Stimulated activated naive CD8-positive, alpha-beta T cell treated with anti-CD3 and anti-CD28 coated beads, Interleukin-15, Interleukin-2, amounts not matched to agents 100 U/mL and 50 U/mL, for 24 hours (primary cell): ENCODE results near the gene AGTRAP.
A peak's percentile ranks its signal among the peaks of the same experiment; 100 is the strongest.

Source experiments
- ATAC-seq: fragments of 150-1000 bp; cut with Tn5 transposase; one replicate; pipeline ENCODE4 v1.10.0; 2021
- DNase-seq: peaks from one replicate; pipeline ENCODE4 v3.0.0; 2021

The AGTRAP gene

DNA sequence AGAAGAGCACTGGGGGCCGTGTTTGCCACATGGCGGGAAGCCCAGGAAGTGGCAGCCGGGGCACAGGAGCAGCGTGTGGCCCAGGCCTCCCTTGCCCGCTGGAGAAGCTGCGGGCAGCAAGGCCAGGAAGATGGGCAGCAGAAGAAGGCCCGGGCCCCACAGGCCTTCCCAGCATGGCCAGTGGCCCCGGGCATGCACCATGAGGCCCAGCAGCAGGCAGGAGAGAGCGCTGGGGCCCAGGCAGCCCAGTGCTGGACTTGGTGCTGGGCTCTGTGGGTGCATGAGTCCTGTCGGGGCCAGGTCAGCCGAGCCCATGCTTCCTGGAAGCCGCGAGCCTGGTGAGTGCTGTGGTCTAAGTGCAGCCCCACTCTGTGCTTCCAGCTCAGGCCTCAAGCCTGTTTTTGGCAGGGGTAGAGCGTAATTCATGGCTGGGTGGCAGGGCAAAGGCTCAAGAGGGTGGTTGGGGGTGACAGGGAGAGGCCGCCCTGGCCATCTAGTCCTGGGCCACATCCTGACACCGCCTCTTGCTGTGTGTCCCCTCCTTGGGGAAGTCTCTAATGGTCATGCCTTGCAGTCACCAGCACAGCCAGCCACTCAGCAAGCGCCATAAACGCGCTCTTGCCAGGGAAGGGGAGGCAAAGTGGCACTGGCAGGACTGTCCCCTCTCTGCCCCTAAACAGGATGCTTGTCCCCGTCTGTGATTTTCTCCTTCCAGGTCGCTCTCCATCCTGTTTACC is 48.5 kb downstream of the AGTRAP start:
- ATAC-seq (no peak), DNase-seq (no peak)

DNA sequence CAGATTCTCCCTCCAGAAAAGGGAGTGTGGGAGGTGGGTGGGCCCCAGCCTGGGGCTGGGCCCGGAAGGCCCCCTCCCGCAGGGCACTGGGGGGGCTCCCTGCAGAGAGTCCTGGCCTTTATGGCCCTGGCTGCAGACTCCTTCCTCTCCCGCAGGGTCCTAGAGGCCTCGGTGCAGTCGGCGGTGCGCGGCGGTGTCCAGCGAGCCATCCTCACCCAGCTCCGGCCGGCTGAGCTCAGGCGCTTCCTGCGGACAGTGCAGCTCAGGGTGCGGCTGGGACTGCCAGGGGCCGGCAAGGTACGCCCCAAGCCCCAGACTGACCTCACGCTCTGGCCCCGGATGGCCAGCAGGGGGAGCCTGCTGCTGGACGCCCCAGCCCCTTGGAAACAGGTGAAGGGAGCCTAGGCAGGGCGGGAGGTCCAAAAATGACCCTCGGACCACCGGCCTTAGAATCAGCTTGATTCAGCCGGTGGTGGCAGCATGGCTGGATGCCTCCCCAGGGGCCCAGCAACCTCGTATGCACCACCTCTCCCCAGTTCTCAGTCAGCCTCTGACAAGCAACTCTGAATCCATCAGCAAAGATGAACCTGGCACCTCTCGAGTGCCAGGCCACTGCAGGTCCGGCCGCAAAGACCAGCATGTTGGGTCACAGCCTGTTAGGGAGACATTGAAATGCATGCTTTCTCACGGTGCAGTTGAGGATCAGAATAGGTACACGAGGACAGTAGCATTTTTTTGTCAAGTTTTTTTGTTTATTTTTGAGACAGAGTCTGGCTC is 49.2 kb downstream of the AGTRAP start:
- ATAC-seq (peak; percentile 55), DNase-seq (peak; percentile 66)

GRCh38 chr1:11786168-11786567 is 50.2 kb downstream of the AGTRAP start:
- no peak for DNase-seq
- ATAC-seq, result no peak

DNA sequence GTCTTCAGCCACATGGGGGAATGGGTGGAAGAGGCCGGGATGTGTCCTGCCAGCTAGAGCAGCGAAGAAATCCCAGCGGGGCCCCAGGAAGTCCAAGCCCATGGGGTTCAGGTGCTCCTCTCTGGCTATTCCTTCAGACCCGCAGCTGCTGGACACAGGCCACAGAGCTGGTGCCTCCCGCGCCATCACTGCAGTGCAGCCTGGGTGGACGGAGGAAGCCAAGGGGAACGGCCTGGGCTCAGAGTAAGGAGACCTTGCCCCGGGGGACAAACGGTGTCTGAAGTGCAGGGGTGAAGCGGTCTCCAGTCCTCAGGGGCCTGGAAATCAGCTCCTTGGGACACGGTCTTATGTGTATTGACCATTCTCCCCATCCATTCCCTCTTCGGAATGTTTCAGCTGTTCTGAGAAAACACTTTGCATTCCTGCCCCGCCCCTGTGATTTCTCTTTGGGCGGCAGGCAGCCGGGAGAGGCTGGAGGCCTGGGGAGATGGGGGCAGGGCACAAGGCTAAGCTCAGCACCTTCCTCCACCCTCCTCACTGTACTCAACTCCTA is 51.4 kb downstream of the AGTRAP start:
- DNase-seq (no peak), ATAC-seq (no peak)

DNA sequence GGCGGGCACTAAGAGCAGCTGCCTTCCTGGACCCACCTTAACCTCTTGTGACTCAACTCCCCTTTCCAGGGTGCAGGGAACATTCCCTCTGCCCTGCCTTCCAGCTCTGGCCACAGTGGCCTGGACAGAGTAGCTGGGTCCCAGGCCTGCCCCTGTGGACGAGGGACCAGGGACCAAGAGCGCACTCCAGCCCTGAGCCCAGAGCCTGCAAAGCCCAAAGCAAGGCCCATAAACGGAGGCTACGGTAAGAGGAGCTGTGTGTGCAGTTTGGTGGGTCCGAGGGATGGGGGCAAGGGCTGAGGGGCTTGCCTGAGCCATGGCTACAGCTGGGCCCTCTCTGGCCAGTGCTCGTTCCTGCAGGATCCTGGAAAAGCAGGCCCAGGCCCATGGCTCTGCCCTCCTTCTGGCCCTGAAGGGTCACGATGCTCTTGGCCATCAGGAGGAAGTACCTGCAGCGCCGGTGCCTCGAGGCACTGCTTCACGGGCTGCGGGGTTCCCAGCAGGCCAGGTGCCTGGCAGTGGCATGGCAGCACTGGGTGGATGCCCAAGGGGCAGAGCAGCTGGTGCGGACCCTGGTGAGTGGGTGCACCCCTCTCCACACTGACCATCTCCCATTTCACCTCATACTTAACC is 52.0 kb downstream of the AGTRAP start:
- no peak for ATAC-seq
- no peak for DNase-seq

GRCh38 chr1:11788549-11789053 is 52.7 kb downstream of the AGTRAP start:
- DNase-seq (no peak), ATAC-seq (no peak)

- DNase-seq (no peak), ATAC-seq (no peak)
Measured at GRCh38 chr1:11789126-11790067, 53.5 kb downstream of the AGTRAP start.

DNA sequence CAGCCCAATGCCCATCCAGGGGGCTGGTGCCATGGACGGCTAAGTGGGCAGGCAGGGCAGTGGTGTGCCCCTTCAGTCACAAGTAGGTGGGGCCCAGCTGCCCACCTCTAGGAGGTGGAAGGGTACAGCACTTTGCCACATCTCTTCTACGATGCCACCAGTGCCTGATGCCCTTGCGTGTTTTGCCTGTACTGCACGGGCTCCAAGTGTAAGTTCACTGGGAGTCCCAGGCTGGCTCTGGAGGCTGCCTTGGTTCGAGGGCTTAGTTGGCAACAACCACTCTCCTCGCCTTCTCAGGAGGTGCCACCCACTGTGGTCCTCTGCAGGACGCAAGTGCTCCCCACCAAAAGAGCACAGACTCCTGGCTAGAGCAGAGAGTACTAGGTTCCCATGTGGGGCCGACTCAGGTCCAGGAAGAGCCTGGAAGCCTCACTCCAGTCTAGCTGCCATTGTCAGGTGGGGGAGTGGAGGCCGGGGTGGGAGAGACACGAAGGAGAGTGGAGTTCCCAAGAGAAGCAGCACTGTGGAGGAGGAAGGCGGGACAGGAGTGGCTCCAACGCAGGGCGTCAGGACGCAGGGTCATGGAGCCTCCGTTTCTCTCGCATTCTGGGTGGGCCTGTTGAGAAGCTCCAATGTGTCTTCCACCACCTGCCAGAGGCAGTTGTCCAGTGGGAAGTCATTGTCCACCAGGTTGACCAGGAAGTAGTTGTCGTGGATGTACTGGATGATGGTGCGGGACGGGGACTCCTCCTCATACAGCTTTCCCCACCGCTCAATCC is 54.4 kb downstream of the AGTRAP start:
- DNase-seq (no peak), ATAC-seq (no peak)

DNA sequence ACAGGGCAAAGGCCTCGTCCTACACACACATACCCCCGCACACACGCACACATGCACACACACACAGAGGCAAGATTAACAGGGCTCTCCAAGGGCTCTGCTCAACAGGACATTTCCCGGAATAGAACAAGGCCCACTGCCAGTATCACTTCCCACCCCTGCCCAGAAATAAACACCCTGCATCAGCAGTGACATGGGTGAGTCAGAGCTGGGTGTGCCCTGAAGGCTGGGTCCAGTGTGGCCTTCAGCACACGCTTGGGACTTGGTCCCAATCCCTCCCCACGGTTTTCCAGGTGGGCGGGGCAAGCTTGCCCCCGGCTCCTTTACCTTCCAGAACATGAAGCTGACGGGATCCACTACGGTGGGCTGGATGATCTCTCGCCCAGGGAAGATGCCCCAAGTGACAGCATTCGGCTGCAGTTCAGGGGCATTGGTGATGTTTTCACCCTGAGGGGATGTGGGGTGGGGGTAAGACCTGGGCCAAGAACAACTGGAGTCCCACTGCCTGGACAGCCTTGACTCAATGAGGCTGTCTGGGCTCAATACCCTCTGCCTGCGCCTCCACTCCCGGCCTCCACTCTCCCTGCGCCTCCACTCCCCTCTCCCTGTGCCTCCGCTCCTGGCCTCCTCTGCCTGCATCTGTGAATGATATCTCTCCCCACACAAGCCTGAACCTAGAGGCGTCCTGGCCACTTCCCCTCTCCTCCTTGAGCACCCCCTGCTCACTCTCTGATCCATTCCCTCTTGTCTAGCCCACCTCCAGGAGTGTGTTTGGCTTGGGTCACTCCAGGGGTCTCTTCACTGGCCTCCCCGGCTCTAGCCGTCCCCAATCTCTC is 55.2 kb downstream of the AGTRAP start:
- DNase-seq (no peak), ATAC-seq (no peak)

DNA sequence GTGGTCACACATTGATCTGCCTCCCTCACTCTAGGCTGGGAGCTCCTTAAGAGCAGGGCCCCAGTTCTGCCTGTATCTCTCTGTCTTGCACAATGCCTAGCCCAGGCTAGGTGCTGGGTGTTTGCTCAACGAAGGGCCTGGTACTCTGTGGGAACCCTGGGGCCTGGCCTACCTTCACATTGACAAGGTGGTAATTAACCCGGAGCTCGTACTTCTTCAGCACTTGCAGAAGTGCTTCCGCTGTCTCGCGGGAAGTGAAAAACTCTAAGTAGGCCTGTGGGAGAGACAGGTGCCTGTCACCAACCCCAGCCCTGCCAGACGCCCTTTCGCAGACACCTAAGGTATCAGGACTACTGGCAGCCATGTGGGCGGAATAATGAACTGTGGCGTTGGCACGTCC is 56.2 kb downstream of the AGTRAP start:
- DNase-seq (no peak), ATAC-seq (no peak)

- ATAC-seq, result no peak
- DNase-seq, result no peak
Measured at GRCh38 chr1:11793819-11794218, 57.9 kb downstream of the AGTRAP start.

- no peak for DNase-seq
- ATAC-seq, result no peak
Measured at GRCh38 chr1:11794446-11795237, 58.7 kb downstream of the AGTRAP start.

GRCh38 chr1:11795238-11795890 is 59.4 kb downstream of the AGTRAP start:
- DNase-seq, result no peak
- no peak for ATAC-seq

- ATAC-seq (no peak), DNase-seq (no peak)
Measured at GRCh38 chr1:11796036-11796828, 60.3 kb downstream of the AGTRAP start.

DNA sequence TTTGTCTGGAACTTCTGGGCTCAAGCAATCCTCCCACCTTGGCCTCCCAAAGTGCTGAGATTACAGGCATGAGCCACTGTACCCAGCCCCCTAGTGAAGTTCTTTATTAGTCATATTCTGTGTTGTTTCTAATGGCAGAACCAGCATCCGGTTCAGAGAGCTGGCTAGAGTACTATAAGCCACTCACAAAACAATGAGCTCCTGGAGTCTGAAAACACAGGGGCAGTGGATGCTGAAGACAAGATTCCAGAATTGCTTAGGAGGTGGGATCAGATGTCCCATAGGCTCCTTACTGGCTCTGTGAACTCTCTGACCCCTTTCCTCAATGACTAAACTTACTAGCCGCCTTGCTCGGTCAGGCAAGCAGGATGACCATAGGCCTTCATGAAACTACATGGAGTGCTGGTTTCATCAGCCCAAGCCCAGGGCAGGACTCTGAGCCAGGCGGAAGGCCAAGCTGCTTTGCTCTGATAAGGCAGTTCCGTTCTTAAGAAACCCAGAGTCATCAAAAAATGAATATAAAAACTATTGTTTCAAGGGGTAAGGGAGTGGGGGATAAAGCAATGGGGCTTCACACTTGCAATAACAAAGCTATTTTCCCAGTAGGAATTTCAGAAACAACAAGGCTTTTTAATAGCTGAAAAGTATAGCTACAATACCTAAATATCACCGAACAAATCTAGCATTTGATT is 61.7 kb downstream of the AGTRAP start:
- no peak for ATAC-seq
- no peak for DNase-seq

DNA sequence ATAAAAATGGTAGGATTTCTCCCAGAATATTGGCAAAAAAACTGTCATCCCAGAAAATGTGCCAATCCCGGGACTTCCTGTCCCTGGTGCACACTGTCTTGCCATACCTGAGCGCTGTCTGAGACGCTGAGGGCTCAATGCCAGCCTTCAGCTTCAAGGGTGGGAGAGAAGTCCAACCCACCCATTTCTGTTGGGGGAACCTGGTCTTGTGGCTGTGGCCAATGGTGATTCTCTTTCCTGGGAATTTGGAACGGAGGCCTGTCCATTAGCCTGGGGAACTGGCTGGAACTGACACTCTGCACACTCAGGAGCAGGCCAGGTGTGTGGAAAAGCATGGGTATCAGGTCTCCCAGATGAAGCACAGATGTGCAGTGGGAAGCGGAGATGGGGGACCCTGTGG is 63.2 kb downstream of the AGTRAP start:
- ATAC-seq (no peak), DNase-seq (no peak)

GRCh38 chr1:11799896-11800295 is 64.0 kb downstream of the AGTRAP start:
- DNase-seq (no peak), ATAC-seq (no peak)
